Measurements from ENCODE around the gene CTSZ. TPM values are rescaled to one million over a fixed set of nuclear protein-coding genes. Genes with fewer than 3 reads are reported as not detected.

The CTSZ gene
- total RNA-seq, 1 experiment from 2014 or later, result 37.6 TPM

DNA sequence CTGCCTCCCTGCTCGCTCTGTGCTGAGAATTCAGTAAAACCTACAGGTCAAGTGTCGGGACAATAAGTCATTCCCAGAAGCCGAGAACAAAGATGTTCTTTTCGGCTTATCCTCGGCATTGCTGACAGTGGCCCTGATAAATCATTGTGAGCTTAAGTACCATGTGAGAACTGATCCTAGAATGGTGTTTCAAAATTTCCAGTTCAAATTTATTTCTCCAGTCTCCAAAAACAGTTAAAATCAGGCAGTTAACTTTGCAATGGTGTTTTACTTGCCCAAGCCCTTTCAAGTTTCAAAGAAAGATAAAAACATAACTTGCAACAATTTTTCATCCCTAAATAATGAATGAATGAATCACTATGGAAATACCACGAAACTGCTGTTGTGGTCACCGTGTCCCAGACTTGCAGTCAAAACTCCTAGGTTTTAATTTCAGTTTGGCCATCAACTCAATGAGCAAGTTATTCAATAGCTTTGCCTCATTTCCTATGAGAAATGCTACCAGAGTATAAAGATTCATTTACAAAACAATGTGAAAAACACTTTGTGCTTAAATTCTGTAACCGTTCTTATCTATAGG, 20.8 kb upstream of the CTSZ start:
- Histone ChIP-seq H3K9ac (ENCODE audit: extremely low read depth, insufficient read length, low read length) (no peak overlapping the region), H4K5ac (ENCODE audit: insufficient read length, low read depth, low read length) (no peak overlapping the region), H2BK15ac (ENCODE audit: low read depth, low read length) (no peak overlapping the region), H3K9me3 (ENCODE audit: control insufficient read depth, low read depth, low read length) (no peaks in the 10 kb centered on the region), H3K23me2 (ENCODE audit: insufficient read length, low read depth, low read length, poor library complexity, severe bottlenecking) (peaks cover 8% of the 10 kb centered on the region), H3K14ac (ENCODE audit: insufficient read depth, low read length) (no peak overlapping the region), H3T11ph (ENCODE audit: low read length) (no peak overlapping the region), H3K79me1 (ENCODE audit: insufficient read depth, low read depth, low read length, poor library complexity, severe bottlenecking) (no peaks in the 10 kb centered on the region), H4K20me1 (ENCODE audit: control insufficient read depth, insufficient read depth, insufficient read length) (no peaks in the 10 kb centered on the region), H2BK5ac (ENCODE audit: insufficient read length, low read length) (no peak overlapping the region), H3K23ac (ENCODE audit: insufficient read length, low read depth, low read length) (no peak overlapping the region), H3K79me2 (ENCODE audit: insufficient read depth, low read length) (peaks cover 4% of the 10 kb centered on the region; the same call in 1 of the 2 replicates), H2BK20ac (ENCODE audit: low read depth, low read length, poor library complexity, severe bottlenecking) (no peak overlapping the region), H4K91ac (ENCODE audit: insufficient read length, low read depth, low read length) (no peak overlapping the region), H2AFZ (ENCODE audit: low read length) (no peak overlapping the region), H3K4ac (ENCODE audit: low read depth, low read length) (no peak overlapping the region), H2BK120ac (ENCODE audit: low read depth, low read length, poor library complexity, severe bottlenecking) (no peak overlapping the region), H3K56ac (ENCODE audit: insufficient read length, low read depth, low read length) (no peak overlapping the region), H3K27ac (ENCODE audit: insufficient read length, low read depth, low read length) (no peak overlapping the region), H3K27me3 (ENCODE audit: insufficient read depth, low read length) (no peaks in the 10 kb centered on the region), H2AK5ac (ENCODE audit: insufficient read length, low read length) (no peak overlapping the region), H4K8ac (replicated peaks; ENCODE audit: insufficient read length, low read depth, low read length) (no peak overlapping the region), H3K4me2 (ENCODE audit: insufficient read depth, insufficient read length, low read length) (no peak overlapping the region), H3K4me1 (ENCODE audit: insufficient read depth, low read length) (peaks cover 3% of the 10 kb centered on the region), H2BK12ac (ENCODE audit: insufficient read length, low read depth, low read length) (no peak overlapping the region), H3K18ac (ENCODE audit: insufficient read length, low read depth, low read length) (no peak overlapping the region)
- DNase-seq, result no peak
- no peak overlapping the region for H3K27ac Mint-ChIP-seq
- H3K4me1 Mint-ChIP-seq, result peaks cover 30 to 44% of the 10 kb centered on the region in 2 experiments
- TF ChIP-seq, protein P1, sequence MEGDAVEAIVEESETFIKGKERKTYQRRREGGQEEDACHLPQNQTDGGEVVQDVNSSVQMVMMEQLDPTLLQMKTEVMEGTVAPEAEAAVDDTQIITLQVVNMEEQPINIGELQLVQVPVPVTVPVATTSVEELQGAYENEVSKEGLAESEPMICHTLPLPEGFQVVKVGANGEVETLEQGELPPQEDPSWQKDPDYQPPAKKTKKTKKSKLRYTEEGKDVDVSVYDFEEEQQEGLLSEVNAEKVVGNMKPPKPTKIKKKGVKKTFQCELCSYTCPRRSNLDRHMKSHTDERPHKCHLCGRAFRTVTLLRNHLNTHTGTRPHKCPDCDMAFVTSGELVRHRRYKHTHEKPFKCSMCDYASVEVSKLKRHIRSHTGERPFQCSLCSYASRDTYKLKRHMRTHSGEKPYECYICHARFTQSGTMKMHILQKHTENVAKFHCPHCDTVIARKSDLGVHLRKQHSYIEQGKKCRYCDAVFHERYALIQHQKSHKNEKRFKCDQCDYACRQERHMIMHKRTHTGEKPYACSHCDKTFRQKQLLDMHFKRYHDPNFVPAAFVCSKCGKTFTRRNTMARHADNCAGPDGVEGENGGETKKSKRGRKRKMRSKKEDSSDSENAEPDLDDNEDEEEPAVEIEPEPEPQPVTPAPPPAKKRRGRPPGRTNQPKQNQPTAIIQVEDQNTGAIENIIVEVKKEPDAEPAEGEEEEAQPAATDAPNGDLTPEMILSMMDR (conservative IDR thresholded peaks at IDR 0.05), result no peak
- H3K4me3 Mint-ChIP-seq, result no peak overlapping the region
- peaks cover 33 to 76% (median 60%) of the 10 kb centered on the region in 3 experiments for H3K36me3 Mint-ChIP-seq (ENCODE audit: insufficient read depth in 1 of 3, low read depth in 3 of 3)
- no peaks in the 10 kb centered on the region for H3K9me3 Mint-ChIP-seq
- peaks cover 35% of the 10 kb centered on the region for H3K27me3 Mint-ChIP-seq (ENCODE audit: low read depth)
- no CpG with 5 or more reads among the region's 8 CpGs for WGBS (ENCODE audit: extremely low coverage, insufficient read length, low lambda C conversion rate)

Measured in H9 (cell line).